ENCODE data around the gene GAK. TPM values are rescaled to one million over a fixed set of nuclear protein-coding genes. Genes with fewer than 3 reads are reported as not detected.

GAK gene
- total RNA-seq, 1 experiment from 2014 or later = 86.6 TPM

DNA sequence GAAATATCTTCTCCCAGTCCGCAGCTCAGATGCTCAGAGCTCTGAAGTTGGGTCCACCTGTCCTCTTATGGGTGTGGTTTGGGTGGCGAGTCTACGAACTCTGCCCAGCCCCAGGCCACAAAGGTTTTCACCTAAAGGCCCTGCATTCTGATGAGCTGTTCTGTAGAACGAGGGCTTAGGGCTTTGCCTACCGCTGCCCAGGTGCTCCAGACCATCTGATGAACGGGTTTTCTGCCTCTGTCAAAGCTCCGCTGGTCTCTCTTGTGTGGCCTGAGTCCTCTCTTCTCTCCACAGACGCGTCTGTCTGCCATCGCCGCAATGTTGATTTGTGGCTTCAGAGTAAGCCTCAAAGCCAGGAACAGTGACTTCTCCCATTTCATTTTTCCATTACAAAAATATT, 77.8 kb downstream of the GAK start:
- ATAC-seq = no peak
- intact Hi-C loops (cut with micrococcal nuclease; ENCODE audit: unreplicated experiment) (no loop called here), in situ Hi-C loops (cut with HindIII; ENCODE audit: low pct_unique_long_range_greater_than_20kb, low sequenced_read_pairs) (no loop called here)
- ChIA-PET CTCF (no interaction called here), POLR2A (no interaction called here)
- Histone ChIP-seq H3K9me3 (ENCODE audit: control insufficient read depth, insufficient read depth, low read depth, low read length) (no peaks in the 10 kb centered on the region), H3K4me3 (ENCODE audit: low read depth in 2 of 2, low read length in 2 of 2) (no peak overlapping the region), H3K36me3 (ENCODE audit: control insufficient read depth, insufficient read depth, low read length) (no peaks in the 10 kb centered on the region), H3K4me1 (ENCODE audit: control insufficient read depth, insufficient read depth, low read length) (no peaks in the 10 kb centered on the region), H3K27me3 (ENCODE audit: control insufficient read depth, insufficient read depth, low read length) (no peaks in the 10 kb centered on the region), H3K27ac (ENCODE audit: low read length) (no peak overlapping the region)
- DNase-seq (ENCODE audit: low read depth, low spot score) = no peak
- no peak for TF ChIP-seq POLR2AphosphoS5 (IDR thresholded peaks at IDR 0.05; ENCODE audit: low read depth, low read length)
- TF ChIP-seq, protein P1, sequence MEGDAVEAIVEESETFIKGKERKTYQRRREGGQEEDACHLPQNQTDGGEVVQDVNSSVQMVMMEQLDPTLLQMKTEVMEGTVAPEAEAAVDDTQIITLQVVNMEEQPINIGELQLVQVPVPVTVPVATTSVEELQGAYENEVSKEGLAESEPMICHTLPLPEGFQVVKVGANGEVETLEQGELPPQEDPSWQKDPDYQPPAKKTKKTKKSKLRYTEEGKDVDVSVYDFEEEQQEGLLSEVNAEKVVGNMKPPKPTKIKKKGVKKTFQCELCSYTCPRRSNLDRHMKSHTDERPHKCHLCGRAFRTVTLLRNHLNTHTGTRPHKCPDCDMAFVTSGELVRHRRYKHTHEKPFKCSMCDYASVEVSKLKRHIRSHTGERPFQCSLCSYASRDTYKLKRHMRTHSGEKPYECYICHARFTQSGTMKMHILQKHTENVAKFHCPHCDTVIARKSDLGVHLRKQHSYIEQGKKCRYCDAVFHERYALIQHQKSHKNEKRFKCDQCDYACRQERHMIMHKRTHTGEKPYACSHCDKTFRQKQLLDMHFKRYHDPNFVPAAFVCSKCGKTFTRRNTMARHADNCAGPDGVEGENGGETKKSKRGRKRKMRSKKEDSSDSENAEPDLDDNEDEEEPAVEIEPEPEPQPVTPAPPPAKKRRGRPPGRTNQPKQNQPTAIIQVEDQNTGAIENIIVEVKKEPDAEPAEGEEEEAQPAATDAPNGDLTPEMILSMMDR (IDR thresholded peaks at IDR 0.05) = no peak
- TF ChIP-seq, protein P2, sequence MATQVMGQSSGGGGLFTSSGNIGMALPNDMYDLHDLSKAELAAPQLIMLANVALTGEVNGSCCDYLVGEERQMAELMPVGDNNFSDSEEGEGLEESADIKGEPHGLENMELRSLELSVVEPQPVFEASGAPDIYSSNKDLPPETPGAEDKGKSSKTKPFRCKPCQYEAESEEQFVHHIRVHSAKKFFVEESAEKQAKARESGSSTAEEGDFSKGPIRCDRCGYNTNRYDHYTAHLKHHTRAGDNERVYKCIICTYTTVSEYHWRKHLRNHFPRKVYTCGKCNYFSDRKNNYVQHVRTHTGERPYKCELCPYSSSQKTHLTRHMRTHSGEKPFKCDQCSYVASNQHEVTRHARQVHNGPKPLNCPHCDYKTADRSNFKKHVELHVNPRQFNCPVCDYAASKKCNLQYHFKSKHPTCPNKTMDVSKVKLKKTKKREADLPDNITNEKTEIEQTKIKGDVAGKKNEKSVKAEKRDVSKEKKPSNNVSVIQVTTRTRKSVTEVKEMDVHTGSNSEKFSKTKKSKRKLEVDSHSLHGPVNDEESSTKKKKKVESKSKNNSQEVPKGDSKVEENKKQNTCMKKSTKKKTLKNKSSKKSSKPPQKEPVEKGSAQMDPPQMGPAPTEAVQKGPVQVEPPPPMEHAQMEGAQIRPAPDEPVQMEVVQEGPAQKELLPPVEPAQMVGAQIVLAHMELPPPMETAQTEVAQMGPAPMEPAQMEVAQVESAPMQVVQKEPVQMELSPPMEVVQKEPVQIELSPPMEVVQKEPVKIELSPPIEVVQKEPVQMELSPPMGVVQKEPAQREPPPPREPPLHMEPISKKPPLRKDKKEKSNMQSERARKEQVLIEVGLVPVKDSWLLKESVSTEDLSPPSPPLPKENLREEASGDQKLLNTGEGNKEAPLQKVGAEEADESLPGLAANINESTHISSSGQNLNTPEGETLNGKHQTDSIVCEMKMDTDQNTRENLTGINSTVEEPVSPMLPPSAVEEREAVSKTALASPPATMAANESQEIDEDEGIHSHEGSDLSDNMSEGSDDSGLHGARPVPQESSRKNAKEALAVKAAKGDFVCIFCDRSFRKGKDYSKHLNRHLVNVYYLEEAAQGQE (IDR thresholded peaks at IDR 0.05; ENCODE audit: insufficient read depth in 1 of 2, low read depth in 2 of 2, low read length in 1 of 2) = no peak
- no peak for TF ChIP-seq TCF7L2 (IDR thresholded peaks at IDR 0.05; ENCODE audit: low read depth, low read length)
- no peak for TF ChIP-seq SIN3A (IDR thresholded peaks at IDR 0.05; ENCODE audit: borderline replicate concordance, insufficient read depth, low read depth, low read length)
- no TSS peak for BruUV-seq (replicated peaks)

DNA sequence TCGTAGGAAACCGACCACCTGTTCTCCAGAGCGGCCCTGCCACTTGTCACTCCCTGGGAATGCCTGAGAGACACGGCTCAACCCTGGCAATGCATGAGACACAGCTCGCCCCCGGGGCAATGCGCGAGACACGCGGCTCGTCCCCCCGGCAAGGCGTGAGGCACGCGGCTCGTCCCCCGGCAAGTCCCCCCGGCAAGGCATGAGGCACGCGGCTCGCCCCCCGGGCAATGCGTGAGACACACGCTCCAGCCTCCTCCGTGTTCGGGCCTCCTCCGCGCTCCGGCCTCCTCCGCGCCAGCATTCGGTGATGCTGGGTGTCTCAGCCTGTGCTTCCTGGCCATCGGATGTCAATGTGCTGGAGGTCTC, 78.7 kb downstream of the GAK start:
- ChIA-PET CTCF (no interaction called here), POLR2A (no interaction called here)
- DNase-seq (ENCODE audit: low read depth, low spot score) (no peak), ATAC-seq (no peak)
- Histone ChIP-seq H3K4me1 (ENCODE audit: control insufficient read depth, insufficient read depth, low read length) (no peaks in the 10 kb centered on the region), H3K36me3 (ENCODE audit: control insufficient read depth, insufficient read depth, low read length) (no peaks in the 10 kb centered on the region), H3K27me3 (ENCODE audit: control insufficient read depth, insufficient read depth, low read length) (no peaks in the 10 kb centered on the region), H3K27ac (ENCODE audit: low read length) (no peak overlapping the region), H3K9me3 (ENCODE audit: control insufficient read depth, insufficient read depth, low read depth, low read length) (no peaks in the 10 kb centered on the region), H3K4me3 (ENCODE audit: low read depth in 2 of 2, low read length in 2 of 2) (no peak overlapping the region)
- in situ Hi-C loops (cut with HindIII; ENCODE audit: low pct_unique_long_range_greater_than_20kb, low sequenced_read_pairs) = no loop called here
- TF ChIP-seq POLR2AphosphoS5 (IDR thresholded peaks at IDR 0.05; ENCODE audit: low read depth, low read length) (no peak), TCF7L2 (IDR thresholded peaks at IDR 0.05; ENCODE audit: low read depth, low read length) (no peak)
- TF ChIP-seq, protein P2 (IDR thresholded peaks at IDR 0.05; ENCODE audit: insufficient read depth in 1 of 2, low read depth in 2 of 2, low read length in 1 of 2) = no peak
- intact Hi-C loops (cut with micrococcal nuclease; ENCODE audit: unreplicated experiment) = no loop called here
- BruUV-seq (replicated peaks) = no TSS peak

All from Panc1 (cell line).